Stimulated activated CD8-positive, alpha-beta memory T cell treated with anti-CD3 and anti-CD28 coated beads, Interleukin-12 subunit alpha, Interleukin-12 subunit beta, amount 100 ng/mL, for 1 hour (primary cell): ENCODE data around the gene AMIGO1.
A peak's percentile ranks its signal among the peaks of the same experiment; 100 is the strongest.
"Not testable (repeated sequence)": the region's sequence is repeated elsewhere in the genome, so short reads cannot be mapped to it uniquely, and the experiment has no call there.

Source experiments
- DNase-seq: peaks from one replicate; pipeline ENCODE4 v3.0.0-alpha.2; 2020; ENCODE audit warnings: low read depth

The AMIGO1 gene

GRCh38 chr1:109483672-109484518 lies 25.6 kb downstream of the AMIGO1 start, which contains the start of gene ATXN7L2:
Gene ATXN7L2 (plus strand): TSS chr1:109483905. CDS start chr1:109483954, 49 bp downstream.
- DNase-seq, result peak; percentile 86

DNA sequence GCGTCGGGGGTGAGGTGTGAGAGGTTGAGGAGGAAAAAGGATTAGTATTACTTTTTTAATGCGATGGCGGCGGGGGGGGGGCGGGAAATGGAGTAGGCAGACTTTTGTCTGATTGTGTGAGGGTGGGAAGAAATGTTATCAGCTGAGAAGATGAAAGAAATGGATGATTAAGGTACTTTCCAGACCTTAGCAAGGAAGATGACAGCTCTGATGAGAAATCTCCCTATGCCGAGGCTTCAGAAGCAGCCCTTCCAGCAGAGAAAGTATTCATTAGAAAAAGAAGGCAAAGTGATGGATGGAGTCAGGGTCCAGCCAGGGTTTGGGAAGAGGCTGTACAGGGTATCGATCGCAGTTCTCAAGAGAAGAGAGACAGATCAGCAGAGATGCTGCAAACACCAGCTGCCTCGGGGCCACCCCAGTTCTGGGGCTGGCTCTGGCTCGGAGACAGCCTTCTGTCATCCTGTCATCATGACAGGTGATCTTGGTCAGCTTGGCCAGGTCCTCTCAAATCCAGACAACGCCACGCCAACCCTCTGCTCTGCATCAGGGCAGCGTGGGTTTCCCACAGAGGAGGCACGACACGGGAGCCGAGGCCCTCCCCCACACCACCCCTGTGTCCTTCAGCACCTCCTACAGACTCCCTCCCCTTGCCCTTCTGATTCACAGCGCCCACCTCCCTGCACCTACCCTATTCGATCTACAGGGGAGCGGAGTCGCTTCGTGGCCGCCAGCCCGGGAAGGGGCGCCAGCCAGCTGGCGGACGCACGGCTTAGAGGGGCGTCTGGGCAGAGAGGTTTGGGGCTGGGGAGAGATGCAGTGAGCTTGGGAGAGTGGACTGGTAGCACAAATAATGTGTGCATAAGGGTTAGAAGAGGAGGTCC lies 26.5 kb downstream of the AMIGO1 start:
- DNase-seq, result peak; percentile 20

DNA sequence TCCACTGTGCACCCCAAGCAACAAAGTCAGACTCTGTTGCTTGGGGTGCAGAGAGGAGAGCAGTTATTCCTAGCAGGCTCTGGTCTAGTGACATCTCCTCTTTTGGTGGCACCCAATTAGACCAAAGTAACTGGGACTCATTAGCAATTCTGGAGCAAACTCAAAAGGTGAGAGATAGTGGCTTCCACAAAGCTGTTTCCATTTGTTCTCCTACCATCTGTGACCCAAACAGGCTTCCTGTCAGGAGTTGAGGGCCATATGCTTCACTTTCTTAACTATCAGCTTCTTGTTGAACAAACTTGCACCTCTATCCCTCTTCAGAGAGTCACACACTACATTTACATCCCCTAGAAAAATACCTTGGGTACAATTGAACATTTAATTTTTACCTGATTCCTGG lies 27.3 kb downstream of the AMIGO1 start:
- no peak for DNase-seq

DNA sequence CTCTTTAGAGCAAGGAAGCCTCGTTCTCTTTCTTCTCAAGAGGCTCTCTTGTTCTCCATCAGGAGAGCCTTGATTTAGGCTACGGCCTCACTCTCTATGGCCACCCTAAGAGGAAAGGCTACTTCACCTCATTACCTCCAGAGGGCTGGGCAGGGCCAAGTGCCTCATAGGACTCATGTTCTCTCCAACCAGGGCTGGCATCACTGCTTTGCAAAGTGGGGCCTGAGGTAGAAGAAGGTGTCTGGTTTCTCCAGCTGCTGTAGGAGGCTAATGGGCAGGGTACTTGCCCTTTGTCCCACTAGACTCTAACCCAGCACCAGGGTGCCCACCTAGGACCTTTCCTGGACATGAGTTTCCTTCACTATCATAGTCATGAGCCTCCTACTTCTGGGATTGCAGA lies 27.9 kb downstream of the AMIGO1 start:
- no peak for DNase-seq

GRCh38 chr1:109479901-109480300 lies 29.6 kb downstream of the AMIGO1 start:
- DNase-seq, result no peak

GRCh38 chr1:109479311-109479710 lies 30.2 kb downstream of the AMIGO1 start:
- DNase-seq, result no peak

DNA sequence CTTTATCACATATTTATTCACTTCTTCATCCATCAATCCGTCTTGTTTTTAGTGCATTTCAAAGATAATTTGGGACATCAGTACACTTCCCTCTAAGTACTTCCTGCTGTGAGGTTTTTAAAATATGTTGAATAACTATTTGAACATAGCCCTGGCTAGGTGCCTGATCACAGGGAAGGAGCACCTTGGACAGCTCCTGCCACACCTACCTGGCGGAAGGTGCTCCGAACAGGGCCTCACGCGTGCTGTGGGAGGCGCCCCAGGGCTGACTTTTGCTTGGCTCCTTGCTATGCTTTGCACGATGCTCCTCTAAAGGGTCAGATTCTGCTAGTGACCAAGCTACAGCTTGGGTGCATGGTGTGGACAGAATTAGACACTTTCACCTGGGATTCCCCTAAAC lies 30.7 kb downstream of the AMIGO1 start:
- no peak for DNase-seq

DNA sequence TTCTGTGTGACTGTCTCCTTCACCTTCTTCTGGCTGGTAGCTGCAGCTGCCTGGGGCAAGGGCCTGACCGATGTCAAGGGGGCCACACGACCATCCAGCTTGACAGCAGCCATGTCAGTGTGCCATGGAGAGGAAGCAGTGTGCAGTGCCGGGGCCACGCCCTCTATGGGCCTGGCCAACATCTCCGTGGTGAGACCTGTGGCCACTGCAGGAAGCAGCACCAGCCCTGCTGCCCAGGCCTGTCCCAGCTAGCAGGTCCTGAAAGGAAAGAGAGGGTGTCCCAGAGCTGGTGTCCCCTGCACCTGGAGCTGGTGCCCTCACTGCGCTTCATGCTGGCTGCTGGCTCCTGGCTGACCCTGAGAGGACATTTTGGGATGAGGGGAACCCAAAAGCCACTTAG lies 31.7 kb downstream of the AMIGO1 start:
- no peak for DNase-seq

- no peak for DNase-seq
These were observed 32.7 kb downstream of the AMIGO1 start for GRCh38 chr1:109476825-109477224.

DNA sequence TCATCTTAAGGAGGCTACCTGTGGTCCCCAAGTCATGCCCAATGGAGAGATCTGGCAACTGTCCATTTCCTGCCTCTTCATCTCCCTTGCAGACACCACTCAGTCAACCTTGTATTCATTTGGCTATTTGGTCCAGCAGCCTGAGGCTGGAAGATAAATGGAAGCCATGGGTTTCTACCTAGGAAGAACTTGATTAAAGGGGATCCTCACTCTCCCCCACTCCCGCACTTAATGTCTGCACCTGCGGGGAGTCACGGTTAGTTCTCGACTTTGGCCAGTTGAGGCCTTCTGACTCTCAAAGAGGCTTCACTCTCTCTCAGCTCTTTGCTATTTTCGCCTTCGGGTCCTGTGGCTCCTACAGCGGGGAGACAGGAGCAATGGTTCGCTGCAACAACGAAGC lies 34.3 kb downstream of the AMIGO1 start:
- no peak for DNase-seq

GRCh38 chr1:109474697-109475096 lies 34.8 kb downstream of the AMIGO1 start:
- no peak for DNase-seq

DNA sequence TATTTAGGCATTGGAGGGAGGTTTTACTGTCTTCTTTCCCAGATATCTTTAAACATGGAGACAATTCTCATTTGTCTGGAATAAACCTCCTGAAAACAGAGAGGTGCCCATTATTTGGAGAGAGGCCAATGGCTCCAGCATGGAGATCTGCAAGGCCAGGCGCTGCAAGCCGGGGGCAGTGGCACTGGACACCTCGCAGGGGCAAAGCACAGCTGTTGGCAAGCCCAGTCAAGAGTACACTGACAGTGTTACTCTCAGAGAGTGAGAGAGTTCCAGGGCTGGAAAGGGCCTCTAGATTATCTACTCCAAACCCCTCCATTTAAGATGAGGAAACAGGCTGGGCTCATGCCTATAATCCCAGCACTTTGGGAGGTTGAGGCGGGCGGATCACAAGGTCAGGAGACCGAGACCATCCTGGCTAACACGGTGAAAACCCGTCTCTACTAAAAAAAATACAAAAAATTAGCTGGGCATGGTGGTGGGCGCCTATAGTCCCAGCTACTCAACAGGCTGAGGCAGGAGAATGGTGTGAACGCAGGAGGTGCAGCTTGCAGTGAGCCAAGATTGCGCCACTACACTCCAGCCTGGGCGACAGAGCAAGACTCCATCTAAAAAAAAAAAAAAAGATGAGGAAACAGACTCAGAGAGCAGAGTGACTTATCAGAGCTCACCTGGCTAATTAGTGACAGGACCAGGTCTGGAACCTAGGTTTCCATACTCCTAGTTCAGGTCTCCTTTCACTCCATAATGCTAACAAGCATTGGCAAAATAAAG lies 36.1 kb downstream of the AMIGO1 start:
- DNase-seq, result not testable (repeated sequence)

DNA sequence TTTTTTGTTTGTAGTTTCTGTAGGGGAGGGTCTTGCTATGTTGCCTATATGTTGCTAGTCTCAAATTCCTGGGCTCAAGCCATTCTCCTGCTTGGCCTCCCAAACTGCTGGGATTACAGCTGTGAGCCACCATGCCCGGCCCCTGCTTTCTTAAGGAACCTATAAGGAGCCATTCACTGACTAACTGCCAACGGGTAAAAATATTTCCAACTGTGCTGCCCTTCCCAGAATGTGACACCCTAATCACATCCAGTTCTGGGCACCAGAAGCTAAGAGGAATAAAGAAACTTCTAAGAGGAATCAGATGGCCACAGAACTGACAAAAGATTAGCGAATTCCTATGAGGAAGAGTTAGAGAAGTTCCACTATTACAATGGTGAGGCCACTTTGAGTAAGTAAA lies 36.7 kb downstream of the AMIGO1 start:
- DNase-seq, result no peak

DNA sequence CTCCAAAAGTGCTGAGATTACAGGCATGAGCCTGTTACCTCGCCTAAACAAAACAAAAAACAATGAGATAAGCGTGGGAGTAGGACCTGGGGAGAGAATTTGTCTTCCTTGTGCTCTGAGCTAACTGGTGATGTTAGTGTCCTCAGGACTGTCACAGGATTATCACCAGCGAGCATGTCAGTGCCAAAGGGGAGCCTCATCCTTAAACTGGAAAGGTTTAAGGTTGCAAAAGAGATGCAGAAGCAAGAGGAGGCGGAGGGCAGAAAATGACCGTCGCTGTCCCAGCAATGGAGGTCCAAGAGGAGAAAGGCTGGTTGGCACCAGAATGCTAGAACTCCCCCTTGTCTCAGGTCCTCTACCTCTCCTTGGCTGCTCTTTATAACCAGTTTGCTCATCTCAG lies 39.3 kb downstream of the AMIGO1 start:
- no peak for DNase-seq

- DNase-seq, result no peak
These were observed 40.6 kb downstream of the AMIGO1 start for GRCh38 chr1:109468903-109469302.

DNA sequence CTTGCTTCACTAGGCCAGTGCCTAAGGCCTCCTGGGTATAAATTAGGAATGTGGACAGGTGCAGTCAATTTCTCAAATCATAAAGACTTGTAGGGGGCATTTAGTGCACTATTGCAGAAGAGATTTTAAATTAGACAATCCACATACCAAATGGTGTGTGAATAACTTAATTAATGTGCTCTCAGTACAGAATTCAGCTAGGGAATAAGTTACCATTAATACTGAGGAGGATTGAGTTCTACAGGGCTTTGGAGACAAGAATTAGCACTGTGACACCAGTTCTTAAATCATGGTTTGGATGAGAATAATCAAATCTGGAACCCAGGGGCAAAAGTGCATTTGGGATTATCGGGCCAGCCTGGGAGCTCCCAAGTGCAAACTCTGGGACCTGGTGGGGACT lies 41.5 kb downstream of the AMIGO1 start:
- no peak for DNase-seq

DNA sequence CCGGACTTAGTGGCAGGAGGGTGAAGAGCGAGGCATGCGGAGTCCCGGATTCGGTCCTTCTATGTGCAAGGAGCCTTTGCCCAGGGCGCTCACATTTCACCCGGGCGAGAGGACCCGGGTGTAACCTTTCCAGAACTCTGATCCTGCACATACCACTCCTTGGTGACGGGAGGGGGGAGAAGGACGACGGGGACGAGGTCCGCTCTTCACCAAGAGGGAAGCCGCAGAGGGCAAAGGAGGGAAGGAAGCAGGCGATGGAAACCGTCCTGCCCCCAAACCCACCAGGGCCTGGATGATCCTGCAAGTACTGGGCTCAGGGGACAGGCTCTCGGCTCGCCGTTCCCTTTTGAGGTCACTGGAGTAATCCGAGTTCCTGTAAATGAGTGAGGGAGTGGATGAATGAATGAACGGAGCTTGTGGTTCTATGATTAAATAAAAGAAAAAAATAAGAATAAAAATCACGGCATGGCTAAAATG lies 42.2 kb downstream of the AMIGO1 start:
- no peak for DNase-seq

GRCh38 chr1:109466452-109467300 lies 42.9 kb downstream of the AMIGO1 start, which contains the start of gene SYPL2:
Gene SYPL2 (plus strand): TSS chr1:109466546. CDS start chr1:109466844, 298 bp downstream.
- DNase-seq, result no peak

- no peak for DNase-seq
These were observed 43.4 kb downstream of the AMIGO1 start for GRCh38 chr1:109466125-109466451.

GRCh38 chr1:109457819-109458218 lies 51.7 kb downstream of the AMIGO1 start:
- no peak for DNase-seq

GRCh38 chr1:109454497-109455133 lies 54.9 kb downstream of the AMIGO1 start:
- no peak for DNase-seq
